Adrenal gland (tissue), 5 donors: ENCODE results near the gene SAXO2.
"Not testable (repeated sequence)": the region's sequence is repeated elsewhere in the genome, so short reads cannot be mapped to it uniquely, and the experiment has no call there.

Source experiments
- CTCF ChIP-seq, 6 experiments: fragments of 450-650 bp in 4 of 6; fragments of 200-600 bp in 2 of 6; sonication (generic) in 1 of 6; IDR thresholded peaks; 1 replicate in 5 of 6; 2 replicates in 1 of 6; pipeline versions ENCODE4 v1.5.1 to v1.8.0; 2016 to 2021; ENCODE audit warnings: antibody characterized with exemption in 6 of 6, mild to moderate bottlenecking in 2 of 6, moderate library complexity in 1 of 6
- POLR2A ChIP-seq, 2 donors: fragments of 450-650 bp; IDR thresholded peaks; one replicate each; pipeline ENCODE4 v1.6.1; 2017; ENCODE audit warnings: antibody characterized with exemption in 2 of 2, mild to moderate bottlenecking in 2 of 2, moderate library complexity in 1 of 2
- donor health status: DM: no; HTN: no; CAD: no.

DNA sequence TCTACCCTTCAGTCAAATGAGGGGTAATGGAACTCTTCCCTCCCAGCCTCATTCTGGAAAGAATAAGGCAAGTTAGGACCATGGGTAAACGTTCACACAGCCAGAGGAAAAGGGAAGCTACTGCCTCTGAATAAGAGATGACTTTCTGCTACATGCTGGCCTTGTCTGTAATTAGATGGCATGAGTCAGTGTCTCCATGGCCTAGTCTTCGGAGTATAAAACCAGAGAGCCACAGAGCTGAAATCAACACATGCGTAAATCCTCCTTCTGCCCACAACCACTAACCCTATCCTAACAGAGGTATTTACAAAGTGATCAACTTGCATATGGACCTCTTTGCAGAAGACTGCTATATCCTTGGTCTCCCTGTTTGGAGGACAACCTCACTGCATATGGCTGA is 14.4 kb upstream of the SAXO2 start:
- not testable (repeated sequence) for TF ChIP-seq CTCF, POLR2A (IDR thresholded peaks at IDR 0.05)
